GM21423 (cell line): ENCODE data around the gene VAC14.

Experiments used
- ATAC-seq: cut with Tn5 transposase; IDR thresholded peaks from one replicate; pipeline ENCODE4 v1.9.1; 2021; ENCODE audit warnings: mild to moderate bottlenecking, moderate library complexity; ENCODE audit not compliant: unreplicated experiment

The VAC14 gene

GRCh38 chr16:70786020-70786755, 14.8 kb downstream of the VAC14 start:
- no peak for ATAC-seq

- no peak for ATAC-seq
Observed at GRCh38 chr16:70784692-70785555, 16.0 kb downstream of the VAC14 start.

- ATAC-seq = no peak
Observed at GRCh38 chr16:70782237-70782636, 18.7 kb downstream of the VAC14 start.

GRCh38 chr16:70781800-70782199, 19.2 kb downstream of the VAC14 start:
- ATAC-seq = no peak

GRCh38 chr16:70780546-70780945, 20.4 kb downstream of the VAC14 start:
- ATAC-seq = no peak

- ATAC-seq = no peak
Observed at GRCh38 chr16:70779361-70779760, 21.6 kb downstream of the VAC14 start.

GRCh38 chr16:70778901-70779309, 22.1 kb downstream of the VAC14 start:
- no peak for ATAC-seq

- no peak for ATAC-seq
Observed at GRCh38 chr16:70777973-70778406, 23.0 kb downstream of the VAC14 start.

GRCh38 chr16:70777496-70777895, 23.5 kb downstream of the VAC14 start:
- no peak for ATAC-seq

- no peak for ATAC-seq
Observed at GRCh38 chr16:70775399-70775798, 25.6 kb downstream of the VAC14 start.

- no peak for ATAC-seq
Observed at GRCh38 chr16:70774261-70774660, 26.7 kb downstream of the VAC14 start.

GRCh38 chr16:70772493-70772892, 28.5 kb downstream of the VAC14 start:
- no peak for ATAC-seq

GRCh38 chr16:70770626-70771552, 30.1 kb downstream of the VAC14 start:
- ATAC-seq = peak; percentile 76

- ATAC-seq = no peak
Observed at GRCh38 chr16:70770291-70770625, 30.7 kb downstream of the VAC14 start.

GRCh38 chr16:70769761-70770160, 31.2 kb downstream of the VAC14 start:
- no peak for ATAC-seq

- ATAC-seq = no peak
Observed at GRCh38 chr16:70769131-70769530, 31.8 kb downstream of the VAC14 start.

GRCh38 chr16:70768203-70768580, 32.8 kb downstream of the VAC14 start:
- ATAC-seq = no peak

GRCh38 chr16:70767377-70768202, 33.4 kb downstream of the VAC14 start:
- ATAC-seq = no peak

GRCh38 chr16:70766658-70767057, 34.3 kb downstream of the VAC14 start:
- no peak for ATAC-seq

GRCh38 chr16:70766176-70766575, 34.8 kb downstream of the VAC14 start:
- no peak for ATAC-seq
